ENCODE data around the gene KDELR1.
A peak's percentile ranks its signal among the peaks of the same experiment; 100 is the strongest.
"Not testable (repeated sequence)": the region's sequence is repeated elsewhere in the genome, so short reads cannot be mapped to it uniquely, and the experiment has no call there.

Gene KDELR1

GRCh38 chr19:48392860-48393558, 1.7 kb upstream of the KDELR1 start:
- H3K27me3 ChIP-seq (ENCODE audit: control insufficient read depth, low read length) = peaks cover 57% of the 10 kb centered on the region
- H4K20me1 ChIP-seq (ENCODE audit: control insufficient read depth, insufficient read depth, low read depth, low read length) = peaks cover 3% of the 10 kb centered on the region; the same call in 1 of the 2 replicates
- TF ChIP-seq EZH2phosphoT487 (IDR thresholded peaks at IDR 0.05; ENCODE audit: borderline replicate concordance, low read length) = no peak
- TF ChIP-seq, protein P1, sequence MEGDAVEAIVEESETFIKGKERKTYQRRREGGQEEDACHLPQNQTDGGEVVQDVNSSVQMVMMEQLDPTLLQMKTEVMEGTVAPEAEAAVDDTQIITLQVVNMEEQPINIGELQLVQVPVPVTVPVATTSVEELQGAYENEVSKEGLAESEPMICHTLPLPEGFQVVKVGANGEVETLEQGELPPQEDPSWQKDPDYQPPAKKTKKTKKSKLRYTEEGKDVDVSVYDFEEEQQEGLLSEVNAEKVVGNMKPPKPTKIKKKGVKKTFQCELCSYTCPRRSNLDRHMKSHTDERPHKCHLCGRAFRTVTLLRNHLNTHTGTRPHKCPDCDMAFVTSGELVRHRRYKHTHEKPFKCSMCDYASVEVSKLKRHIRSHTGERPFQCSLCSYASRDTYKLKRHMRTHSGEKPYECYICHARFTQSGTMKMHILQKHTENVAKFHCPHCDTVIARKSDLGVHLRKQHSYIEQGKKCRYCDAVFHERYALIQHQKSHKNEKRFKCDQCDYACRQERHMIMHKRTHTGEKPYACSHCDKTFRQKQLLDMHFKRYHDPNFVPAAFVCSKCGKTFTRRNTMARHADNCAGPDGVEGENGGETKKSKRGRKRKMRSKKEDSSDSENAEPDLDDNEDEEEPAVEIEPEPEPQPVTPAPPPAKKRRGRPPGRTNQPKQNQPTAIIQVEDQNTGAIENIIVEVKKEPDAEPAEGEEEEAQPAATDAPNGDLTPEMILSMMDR (IDR thresholded peaks at IDR 0.05; ENCODE audit: low read depth, low read length, poor library complexity, severe bottlenecking) = no peak
- no peaks in the 10 kb centered on the region for H3F3A ChIP-seq (ENCODE audit: control insufficient read depth, insufficient read depth)
- peaks cover 27% of the 10 kb centered on the region for H3K4me1 ChIP-seq (ENCODE audit: control insufficient read depth, low read length)
- no peak overlapping the region for H3K27ac ChIP-seq (ENCODE audit: low read depth, low read length)
- no peaks in the 10 kb centered on the region for H3K9me3 ChIP-seq (ENCODE audit: control insufficient read depth, insufficient read depth, low read length)
- H3K36me3 ChIP-seq (ENCODE audit: control insufficient read depth, low read length) = peaks cover 24% of the 10 kb centered on the region
- no peaks in the 10 kb centered on the region for H3K9me2 ChIP-seq (replicated peaks; ENCODE audit: control insufficient read depth, low read length)
- peak overlapping the region; percentile 39; the same call in 1 of the 2 replicates for H3K4me2 ChIP-seq (ENCODE audit: low read length)
- peaks cover 24% of the 10 kb centered on the region for H3K79me2 ChIP-seq (ENCODE audit: control insufficient read depth, low read length)
- no peak overlapping the region for H3K4me3 ChIP-seq (ENCODE audit: low read length)

DNA sequence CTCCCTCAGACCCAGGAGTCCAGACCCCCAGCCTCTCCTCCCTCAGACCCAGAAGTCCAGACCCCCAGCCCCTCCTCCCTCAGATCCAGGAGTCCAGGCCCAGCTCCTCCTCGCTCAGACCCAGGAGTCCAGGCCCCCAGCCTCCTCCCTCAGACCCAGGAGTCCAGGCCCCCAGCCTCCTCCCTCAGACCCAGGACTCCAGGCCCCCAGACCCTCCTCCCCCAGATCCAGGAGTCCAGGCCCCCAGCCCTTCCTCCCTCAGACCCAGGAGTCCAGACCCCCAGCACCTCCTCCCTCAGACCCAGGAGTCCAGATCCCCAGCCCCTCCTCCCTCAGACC, 624 bp upstream of the KDELR1 start:
- not testable (repeated sequence) for H3K4me3 ChIP-seq (ENCODE audit: low read length)

GRCh38 chr19:48390188-48391099, 907 bp downstream of the KDELR1 start:
- Histone ChIP-seq H3K4me1 (ENCODE audit: control insufficient read depth, low read length) (peaks cover 22% of the 10 kb centered on the region), H3K27ac (ENCODE audit: low read depth, low read length) (peak overlapping the region; percentile 55)

More for the DNA sequence above, 624 bp upstream of the KDELR1 start:
- Histone ChIP-seq H3K27me3 (ENCODE audit: control insufficient read depth, low read length) (peaks cover 47% of the 10 kb centered on the region), H3K36me3 (ENCODE audit: control insufficient read depth, low read length) (peaks cover 35% of the 10 kb centered on the region), H3K4me2 (ENCODE audit: low read length) (peak overlapping the region; percentile 81), H3K4me1 (ENCODE audit: control insufficient read depth, low read length) (peaks cover 22% of the 10 kb centered on the region), H3K79me2 (ENCODE audit: control insufficient read depth, low read length) (peaks cover 26% of the 10 kb centered on the region)
- not testable (repeated sequence) for H3K27ac ChIP-seq (ENCODE audit: low read depth, low read length); H3F3A ChIP-seq (ENCODE audit: control insufficient read depth, insufficient read depth); H3K9me3 ChIP-seq (ENCODE audit: control insufficient read depth, insufficient read depth, low read length); H4K20me1 ChIP-seq (ENCODE audit: control insufficient read depth, insufficient read depth, low read depth, low read length); H3K9me2 ChIP-seq (replicated peaks; ENCODE audit: control insufficient read depth, low read length)

More at GRCh38 chr19:48390188-48391099, 907 bp downstream of the KDELR1 start:
- Histone ChIP-seq H3F3A (ENCODE audit: control insufficient read depth, insufficient read depth) (no peaks in the 10 kb centered on the region), H3K79me2 (ENCODE audit: control insufficient read depth, low read length) (peaks cover 26% of the 10 kb centered on the region), H3K4me3 (ENCODE audit: low read length) (peak overlapping the region; percentile 97), H3K36me3 (ENCODE audit: control insufficient read depth, low read length) (peaks cover 46% of the 10 kb centered on the region), H3K9me3 (ENCODE audit: control insufficient read depth, insufficient read depth, low read length) (no peaks in the 10 kb centered on the region), H3K4me2 (ENCODE audit: low read length) (peak overlapping the region; percentile 81), H4K20me1 (ENCODE audit: control insufficient read depth, insufficient read depth, low read depth, low read length) (peaks cover 3% of the 10 kb centered on the region; the same call in 1 of the 2 replicates), H3K27me3 (ENCODE audit: control insufficient read depth, low read length) (peaks cover 31% of the 10 kb centered on the region), H3K9me2 (replicated peaks; ENCODE audit: control insufficient read depth, low read length) (no peaks in the 10 kb centered on the region)
- TF ChIP-seq, protein P1 (IDR thresholded peaks at IDR 0.05; ENCODE audit: low read depth, low read length, poor library complexity, severe bottlenecking) = peak; percentile 57
- no peak for TF ChIP-seq EZH2phosphoT487 (IDR thresholded peaks at IDR 0.05; ENCODE audit: borderline replicate concordance, low read length)

Measured in DOHH2 (cell line).